Measurements from ENCODE around the gene NUP107.

- TF ChIP-seq CTCF (IDR thresholded peaks at IDR 0.05) (no peak), POLR2A (IDR thresholded peaks at IDR 0.05) (no peak)
Observed at GRCh38 chr12:68788554-68789143, 101.9 kb downstream of the NUP107 start.
